Umbilical cord (tissue), 2 donors: ENCODE results near the gene NET1. TPM values are rescaled to one million over a fixed set of nuclear protein-coding genes. Genes with fewer than 3 reads are reported as not detected.
A peak's percentile ranks its signal among the peaks of the same experiment; 100 is the strongest.
"Not testable (repeated sequence)": the region's sequence is repeated elsewhere in the genome, so short reads cannot be mapped to it uniquely, and the experiment has no call there.

ENCODE experiments used
- DNase-seq: peaks from one replicate; pipeline ENCODE4 v3.0.0-alpha.2; 2015; ENCODE audit warnings: low spot score
- total RNA-seq: library from RNA; depleted of rRNA; stranded (reverse); fragments of >200 nt; gene quantifications from one replicate; pipeline ENCODE4 v1.2.3, GENCODE V29; 2014; ENCODE audit warnings: low replicate concordance; ENCODE audit not compliant: insufficient read depth

The NET1 gene
- total RNA-seq, 1 donor from 2014 or later: 63.6 TPM

- DNase-seq: no peak
These were observed 13.0 kb upstream of the NET1 start for GRCh38 chr10:5399332-5399731.

DNA sequence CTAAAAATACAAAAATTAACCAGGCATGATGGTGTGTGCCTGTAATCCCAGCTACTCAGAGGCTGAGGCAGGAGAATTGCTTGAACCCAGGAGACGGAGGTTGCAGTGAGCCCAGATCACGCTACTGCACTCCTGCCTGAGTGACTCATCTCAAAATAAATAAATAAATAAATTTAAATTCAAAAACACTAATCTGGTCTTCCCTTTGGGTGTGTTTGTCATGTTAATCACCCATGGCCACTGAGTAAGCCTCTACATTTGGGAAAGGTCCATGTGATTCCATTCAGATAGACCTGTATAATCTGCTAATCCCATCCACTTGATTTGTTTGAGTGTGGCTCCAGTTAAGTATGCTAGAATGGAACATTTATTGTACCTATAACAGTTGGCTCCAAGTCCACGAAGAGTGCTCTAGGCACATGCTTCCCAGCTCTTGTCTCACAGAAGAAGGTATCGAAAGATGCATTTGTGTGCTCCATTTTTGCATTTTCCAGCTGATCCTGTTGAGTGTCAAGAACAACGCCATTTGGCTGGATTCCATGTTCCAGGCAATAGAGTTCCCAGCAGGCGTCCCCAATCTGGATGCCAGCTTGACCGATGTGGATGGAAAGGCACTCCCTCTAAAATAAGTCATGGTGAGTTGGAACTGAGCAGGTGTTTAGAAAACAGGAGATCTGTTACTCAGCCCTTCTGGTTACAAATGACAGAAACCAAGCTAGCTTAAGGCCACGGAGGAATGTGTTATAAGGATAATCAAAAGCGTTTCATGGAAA is 11.7 kb upstream of the NET1 start:
- DNase-seq: no peak

DNA sequence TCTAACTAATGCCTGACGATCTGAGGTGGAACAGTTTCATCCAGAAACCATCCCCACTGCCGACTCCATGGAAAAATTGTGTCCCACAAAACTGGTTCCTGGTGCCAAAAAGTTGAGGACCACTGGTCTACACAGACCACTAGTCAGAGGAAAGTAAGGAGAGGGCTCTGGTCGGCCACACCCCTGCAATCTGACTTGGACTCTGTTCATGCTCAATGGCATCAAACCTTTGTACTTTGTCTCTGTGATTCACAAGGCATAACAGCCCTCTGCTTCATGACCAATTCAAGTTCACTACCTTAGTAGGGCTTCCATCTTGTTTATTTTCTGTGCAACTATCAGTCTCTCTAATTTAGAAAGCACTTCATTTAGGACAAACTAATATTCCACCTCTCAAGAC is 9.6 kb upstream of the NET1 start:
- DNase-seq: no peak

GRCh38 chr10:5404208-5405041 is 7.9 kb upstream of the NET1 start, which contains the start of gene TUBAL3:
TUBAL3 (minus strand) TSS chr10:5404828; CDS start chr10:5404792, 36 bp downstream.
- DNase-seq: no peak

GRCh38 chr10:5406918-5407317 is 5.4 kb upstream of the NET1 start:
- DNase-seq: no peak

- not testable (repeated sequence) for DNase-seq
These were observed 1.6 kb upstream of the NET1 start for GRCh38 chr10:5410787-5411186.

DNA sequence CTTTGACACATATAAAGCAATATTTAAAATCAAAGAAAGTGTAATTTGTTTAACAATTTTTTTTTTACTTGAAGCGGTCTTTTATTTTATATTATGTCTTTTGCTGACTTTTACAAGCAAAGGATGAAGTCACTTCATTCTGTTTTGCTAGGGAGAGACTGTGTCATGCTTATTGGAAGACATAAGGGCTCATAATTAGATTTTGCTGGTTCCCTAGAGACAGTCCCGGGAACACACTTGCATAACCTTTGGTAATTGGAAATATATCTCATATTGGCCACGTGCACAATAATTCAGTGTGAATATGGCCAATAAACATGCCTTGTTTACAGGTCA is 448 bp upstream of the NET1 start:
- DNase-seq: no peak

DNA sequence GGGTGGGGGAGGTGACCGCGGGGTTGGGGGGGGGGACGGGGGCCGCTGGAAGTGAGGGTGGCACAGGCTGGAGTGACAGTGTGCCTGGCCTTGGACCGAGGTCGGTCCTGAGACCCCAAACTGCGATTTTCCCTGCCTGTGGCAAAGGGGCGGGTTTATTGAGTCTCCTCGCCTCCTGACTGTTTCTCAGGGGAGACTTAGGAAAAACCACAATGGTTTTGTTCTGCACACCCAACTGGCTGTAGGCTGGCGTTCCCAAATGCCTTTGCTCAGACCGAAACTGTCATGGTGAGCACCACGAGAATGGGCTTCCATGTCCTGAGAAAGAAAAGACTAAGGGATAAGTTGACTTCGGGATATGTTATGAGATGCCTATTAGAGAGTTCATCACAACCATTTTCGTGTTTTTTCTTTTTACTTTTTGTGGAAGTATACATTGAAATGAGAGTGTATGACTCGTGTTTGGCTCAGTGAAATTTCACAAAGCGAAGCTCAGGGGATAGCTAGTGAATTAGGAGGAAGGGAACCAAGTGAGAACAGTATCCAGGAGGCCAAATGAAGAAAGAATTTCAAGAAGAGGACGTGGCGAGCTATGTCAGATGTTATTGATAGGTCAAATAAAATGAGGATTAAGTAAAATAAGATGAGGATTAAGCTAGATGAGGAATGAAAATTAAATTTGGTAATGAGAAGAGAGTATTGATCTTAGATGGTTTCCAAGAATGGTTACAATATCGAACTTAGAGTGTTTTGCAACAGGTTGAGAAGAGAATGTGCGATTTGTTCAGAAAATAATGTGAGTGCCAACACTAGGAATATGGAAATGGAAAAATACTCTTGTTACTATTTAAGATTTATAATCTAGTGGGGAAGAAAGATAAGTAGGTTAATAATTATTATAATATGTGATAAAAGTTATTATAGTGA is 918 bp downstream of the NET1 start:
- peak; percentile 19 for DNase-seq

- DNase-seq: no peak
These were observed 4.6 kb downstream of the NET1 start for GRCh38 chr10:5416981-5417380.

GRCh38 chr10:5418584-5418983 is 6.2 kb downstream of the NET1 start:
- no peak for DNase-seq

GRCh38 chr10:5419466-5420094 is 7.2 kb downstream of the NET1 start:
- DNase-seq: no peak

GRCh38 chr10:5423771-5424170 is 11.4 kb downstream of the NET1 start:
- no peak for DNase-seq

DNA sequence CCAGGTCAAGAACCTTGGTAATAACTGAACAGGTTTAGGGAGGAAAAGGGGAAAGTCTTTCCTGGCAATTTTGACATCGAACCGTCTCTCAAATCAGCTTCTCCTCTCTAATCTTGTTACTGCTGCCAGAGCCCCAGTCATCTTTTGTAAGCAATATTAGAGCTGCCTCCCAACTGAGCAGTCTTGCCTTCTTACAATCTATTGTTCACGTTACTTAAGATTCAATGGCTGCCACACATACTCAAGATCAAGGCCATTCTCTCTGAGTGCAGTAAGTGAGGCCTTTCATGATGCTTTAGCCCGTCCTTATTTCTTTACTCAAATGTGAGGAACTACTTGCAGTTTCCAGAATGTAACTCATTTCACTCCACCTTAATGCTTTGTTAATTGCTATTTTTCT is 12.4 kb downstream of the NET1 start:
- DNase-seq: no peak

DNA sequence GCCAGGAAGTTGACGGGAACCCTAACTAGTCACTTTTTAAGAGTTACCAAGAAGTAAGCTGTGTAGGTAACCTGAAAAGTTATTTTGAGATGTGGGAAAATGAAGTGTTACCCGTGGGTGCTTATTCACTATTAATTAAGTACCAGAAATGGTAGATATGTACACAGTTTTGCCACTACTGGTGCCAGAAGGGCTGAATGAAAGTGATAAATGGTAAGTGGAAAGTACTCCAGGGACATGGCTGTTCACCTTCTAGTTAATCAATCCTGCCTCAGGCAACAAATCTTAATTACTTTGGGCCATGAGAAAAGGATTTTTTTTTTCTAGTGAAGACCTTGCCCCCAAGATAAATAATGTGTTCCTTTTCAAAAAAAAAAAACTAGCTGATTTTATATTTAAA is 15.8 kb downstream of the NET1 start:
- DNase-seq: no peak

- no peak for DNase-seq
These were observed 20.8 kb downstream of the NET1 start for GRCh38 chr10:5433182-5433581.

DNA sequence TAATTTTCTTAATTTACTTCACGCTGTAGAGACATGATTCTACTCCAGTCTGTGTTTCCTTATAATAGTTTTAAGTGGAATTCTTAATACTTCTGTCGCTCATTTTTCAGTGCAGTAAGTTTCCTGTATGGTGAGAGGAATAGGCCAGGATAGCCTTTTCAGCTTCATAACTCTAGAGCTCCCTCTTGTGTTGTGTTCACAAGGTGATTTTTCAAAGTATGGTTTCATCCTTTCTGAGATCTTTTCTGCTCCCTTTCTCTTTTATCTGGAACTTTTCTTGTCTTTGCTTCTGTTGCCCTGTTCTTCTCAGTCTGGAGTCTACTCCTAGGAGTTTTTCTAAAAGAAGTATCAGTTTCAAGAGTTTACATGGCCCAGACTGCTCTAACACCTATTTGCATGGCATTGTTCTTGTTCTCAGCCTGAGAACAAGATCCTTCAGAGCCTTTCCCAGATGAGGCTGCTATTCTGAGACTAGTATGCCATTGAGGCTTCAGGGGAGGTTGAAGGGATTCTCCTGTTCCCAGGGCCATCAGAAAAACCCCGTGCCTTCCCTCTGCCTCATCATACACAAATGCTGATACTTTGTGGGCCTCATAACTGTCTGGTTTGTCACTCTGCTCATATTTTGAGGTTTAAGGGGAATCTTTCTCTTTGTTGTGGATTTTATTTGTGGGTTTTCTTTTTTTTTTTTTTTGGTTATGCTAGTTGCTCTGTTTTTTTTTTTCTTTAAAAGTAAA is 21.8 kb downstream of the NET1 start:
- peak; percentile 27 for DNase-seq

DNA sequence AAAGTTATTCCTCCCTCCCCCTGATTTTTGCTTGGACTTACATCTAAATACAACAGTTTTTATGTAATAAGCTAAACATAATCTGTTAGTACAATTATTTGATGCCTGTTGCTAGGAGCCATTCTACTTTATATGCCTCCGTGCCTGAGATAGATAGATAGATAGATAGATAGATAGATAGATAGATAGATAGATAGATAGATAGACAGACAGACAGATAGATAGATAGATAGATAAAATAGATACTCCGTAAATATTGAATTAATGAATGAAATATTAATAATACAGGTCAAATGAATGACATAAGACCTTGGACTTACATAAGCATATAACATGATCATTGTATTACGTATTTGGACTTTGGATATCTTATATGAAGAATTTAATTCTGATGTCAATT is 23.0 kb downstream of the NET1 start:
- no peak for DNase-seq

GRCh38 chr10:5440206-5440605 is 27.8 kb downstream of the NET1 start:
- DNase-seq: no peak

DNA sequence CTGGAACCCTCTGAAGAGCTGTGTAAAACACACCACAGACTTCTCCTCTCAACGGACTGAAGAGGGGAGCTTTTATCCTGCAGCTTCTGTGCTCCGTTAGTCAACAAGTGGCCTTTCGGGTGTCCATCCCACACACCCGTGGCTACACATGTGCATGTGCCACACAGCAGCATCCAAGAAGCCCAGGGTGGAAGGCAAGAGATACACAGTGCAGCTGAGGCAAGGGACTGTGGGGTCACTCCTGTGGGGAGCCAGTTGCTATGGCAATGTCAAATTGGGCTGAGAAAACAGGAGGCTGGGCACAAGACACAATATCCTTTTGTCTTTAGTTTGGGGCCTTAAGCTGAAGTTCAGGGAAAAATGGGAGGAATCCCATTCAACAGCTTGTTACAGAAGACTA is 28.7 kb downstream of the NET1 start:
- no peak for DNase-seq

- peak; percentile 59 for DNase-seq
These were observed 30.0 kb downstream of the NET1 start for GRCh38 chr10:5442065-5442989.
